HPDE6-E6E7 (cell line): Measurements from ENCODE around the gene STX10.

Source experiments
- DNase-seq: peaks from one replicate; pipeline ENCODE4 v3.0.0; 2011; ENCODE audit warnings: missing footprints; ENCODE audit errors: extremely low spot score

Gene STX10

DNA sequence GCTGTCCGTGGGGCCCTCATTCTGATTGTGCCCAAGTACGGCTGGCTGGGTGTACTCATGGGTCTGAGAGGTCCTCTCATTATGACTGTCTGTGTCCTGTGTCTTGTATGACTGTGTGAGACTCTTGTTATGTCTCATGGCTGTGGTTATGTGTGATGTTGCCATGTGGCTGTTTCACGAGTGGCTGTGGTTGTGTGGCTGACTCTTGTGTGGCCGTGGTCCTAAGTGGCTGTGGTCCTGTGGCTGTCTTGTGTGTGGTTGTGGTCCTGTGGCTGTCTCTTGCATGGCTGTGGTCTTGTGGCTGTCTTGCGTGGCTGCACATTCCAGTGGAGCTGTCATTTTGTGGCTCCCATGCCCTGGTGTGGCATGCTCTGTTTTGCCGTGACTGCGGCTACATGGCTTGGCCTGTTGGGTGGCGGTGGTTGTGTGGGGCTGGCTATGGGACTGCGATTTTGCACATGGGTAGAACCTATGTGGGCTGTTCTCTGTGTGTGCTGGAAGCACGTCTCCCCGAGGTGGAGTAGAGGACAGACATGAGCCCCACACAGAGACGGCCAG lies 50.1 kb downstream of the STX10 start:
- DNase-seq, result no peak

DNA sequence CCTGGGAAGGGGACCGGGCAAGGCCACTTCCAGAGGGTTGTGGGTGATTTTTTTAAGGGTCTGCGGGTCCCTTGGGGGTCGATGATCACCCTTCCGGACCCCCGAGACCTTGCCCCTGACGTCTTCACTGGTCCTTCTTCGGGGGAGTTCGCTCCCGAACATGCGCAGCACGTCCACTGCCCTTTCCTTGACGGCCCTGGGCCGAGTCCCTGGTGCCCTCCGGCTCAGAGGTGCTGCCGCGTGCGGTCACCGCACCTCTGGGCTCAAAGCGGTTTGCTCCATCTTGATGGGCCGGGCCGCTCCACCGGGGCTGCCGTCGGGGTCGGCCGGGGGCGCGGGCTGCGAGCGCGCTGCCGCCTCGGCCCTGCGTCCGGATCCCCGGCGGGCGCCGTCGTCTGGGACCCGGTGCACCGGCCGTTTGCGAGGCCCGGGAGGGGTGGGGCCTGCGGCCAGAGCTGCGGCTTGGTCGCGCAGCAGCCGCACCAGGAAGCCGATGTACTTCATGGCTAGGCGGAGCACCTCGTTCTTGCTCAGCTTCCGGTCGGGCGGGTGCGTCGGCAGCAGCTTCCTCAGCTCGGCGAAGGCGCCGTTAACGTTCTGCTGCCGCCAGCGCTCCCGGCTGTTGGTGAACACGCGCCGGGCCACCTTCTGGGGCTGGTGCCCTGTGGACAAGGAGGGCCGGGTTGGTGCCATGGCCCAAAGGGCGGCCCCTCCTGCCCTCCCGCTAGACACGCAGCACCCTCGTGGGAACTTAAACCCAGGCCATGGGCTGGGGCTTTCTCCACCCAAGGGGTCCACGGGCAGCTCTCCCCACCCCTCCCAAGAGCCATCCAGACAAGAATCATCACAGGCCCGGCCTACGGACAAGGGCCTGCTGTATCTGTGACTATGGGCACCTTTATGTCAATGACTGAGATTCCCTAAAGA lies 50.8 kb downstream of the STX10 start:
- DNase-seq, result no peak

DNA sequence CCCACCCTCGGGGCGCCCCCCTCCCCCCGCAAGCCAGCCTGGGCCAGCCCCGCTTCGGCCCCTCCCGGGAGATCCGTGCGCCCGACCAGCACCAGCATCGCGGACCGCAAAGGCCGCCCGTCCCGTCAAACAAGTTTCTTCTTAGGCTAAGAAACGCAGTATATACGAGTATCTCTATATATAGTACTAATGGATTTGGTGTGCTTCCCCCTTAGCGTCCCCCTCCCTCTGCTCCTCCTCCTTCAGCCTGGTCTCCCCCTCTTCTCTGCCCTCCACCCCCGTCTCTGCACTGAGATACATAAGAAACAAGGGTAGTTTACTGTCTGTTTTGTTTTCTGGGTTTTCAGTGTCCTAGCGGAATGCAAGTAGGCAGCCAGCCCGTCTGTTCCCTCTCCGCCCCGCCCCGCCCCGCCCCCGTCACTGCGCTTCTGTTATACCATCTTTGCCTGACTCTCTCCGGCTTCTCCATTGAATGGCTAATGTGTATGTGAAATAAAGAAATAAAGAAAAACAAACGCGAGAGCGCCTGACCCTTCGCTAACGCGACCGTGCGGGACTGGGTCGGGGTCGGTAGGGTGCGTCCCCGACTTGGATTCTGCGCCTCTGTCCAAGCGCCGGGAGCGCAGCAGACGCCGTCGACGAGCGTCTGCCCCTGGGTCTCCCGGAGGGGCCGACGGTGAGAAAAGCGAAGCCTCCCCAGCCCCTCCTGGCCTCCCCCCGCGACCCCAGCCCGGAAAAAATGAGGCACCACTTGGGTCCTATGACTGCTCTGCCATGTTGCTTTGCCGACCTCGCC lies 51.7 kb downstream of the STX10 start:
- no peak for DNase-seq

DNA sequence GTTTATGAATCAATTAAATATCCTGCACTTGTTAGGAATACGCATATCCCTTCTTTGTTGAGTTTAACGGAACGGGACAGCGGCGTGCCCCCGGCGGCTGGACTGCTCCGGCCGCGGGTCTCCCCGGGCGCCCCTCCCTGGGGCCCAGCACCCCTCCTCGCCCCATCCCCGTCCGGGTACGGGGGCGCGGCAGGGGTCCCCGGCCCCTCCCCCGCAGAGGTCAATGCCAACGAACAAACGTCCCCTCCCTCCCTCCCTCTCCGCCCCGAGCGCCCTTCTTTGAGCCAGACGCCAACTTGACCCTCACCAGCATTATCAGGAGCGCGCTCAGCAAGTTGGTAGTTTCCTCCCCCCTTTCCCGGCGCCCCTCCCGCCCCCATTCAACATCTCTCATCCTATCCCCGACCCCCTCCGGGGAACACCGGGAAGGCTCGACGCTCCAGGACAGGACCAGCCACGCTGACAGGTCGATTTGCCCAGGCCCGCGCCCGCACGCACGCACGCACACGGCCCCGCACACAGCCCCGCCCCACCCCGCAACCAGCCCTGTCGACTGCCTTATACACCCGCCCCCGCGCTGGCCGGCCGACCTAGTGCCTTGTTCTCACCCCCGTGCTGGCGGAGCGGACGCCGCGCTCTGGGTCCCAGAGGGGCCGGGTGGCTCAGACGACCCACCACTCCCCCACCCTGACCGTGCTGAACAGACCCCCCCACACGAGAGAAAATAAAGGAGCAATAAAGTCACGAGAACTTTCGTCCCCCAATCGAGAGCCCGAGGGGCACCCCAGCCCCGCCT lies 52.5 kb downstream of the STX10 start:
- DNase-seq, result no peak

- no peak for DNase-seq
Observed at GRCh38 chr19:13097033-13097462, 53.1 kb downstream of the STX10 start.

DNA sequence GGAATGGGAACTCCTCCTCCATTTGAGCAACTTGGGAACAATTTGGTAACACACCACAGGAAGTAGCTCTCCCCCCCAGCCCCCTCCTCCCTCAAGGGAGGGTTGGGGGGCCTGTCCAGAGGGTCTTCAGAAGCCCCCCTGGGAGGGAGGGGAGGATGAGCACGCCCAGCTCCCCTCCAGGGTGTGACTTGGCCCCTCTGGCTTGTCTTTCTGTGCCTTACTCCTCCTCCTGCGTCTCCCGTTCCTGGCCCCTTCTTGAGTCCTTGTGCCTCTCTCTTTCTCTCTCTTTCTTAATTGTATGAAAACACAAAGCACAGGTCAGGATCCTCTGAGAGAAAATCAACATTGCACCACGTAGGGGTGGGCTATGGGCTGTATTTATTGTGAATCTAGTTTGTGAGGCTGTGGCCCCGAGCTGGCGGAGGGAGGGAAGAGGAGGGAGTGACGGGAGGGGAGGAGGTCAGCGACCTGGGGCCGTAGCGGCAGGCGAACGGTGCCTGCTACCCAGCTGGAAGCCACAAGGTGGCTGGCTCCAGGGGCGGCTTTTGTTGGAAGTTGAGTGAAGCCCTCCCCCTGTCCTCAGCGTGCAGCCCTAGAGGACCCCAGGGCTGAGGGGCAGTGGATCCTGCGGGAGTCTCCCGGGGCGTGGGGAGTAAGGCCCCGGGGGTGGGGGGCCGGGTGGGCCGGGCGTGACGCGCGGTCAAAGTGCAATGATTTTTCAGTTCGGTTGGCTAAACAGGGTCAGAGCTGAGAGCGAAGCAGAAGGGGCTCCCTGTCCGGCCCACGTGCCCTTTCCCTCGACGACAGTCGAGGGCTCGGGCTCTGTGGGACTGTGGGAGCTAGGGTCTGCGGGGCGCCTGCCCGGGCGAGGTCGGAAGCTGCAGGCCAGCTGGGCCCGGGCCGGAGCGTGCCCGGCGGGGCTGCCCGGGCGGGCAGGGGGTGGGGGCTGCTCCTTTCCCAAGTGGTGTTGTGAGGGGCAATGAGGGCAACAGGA lies 53.9 kb downstream of the STX10 start:
- no peak for DNase-seq

GRCh38 chr19:13095393-13095784 lies 54.8 kb downstream of the STX10 start:
- DNase-seq, result no peak

GRCh38 chr19:13094771-13095392 lies 55.3 kb downstream of the STX10 start:
- no peak for DNase-seq

- no peak for DNase-seq
Observed at GRCh38 chr19:13094106-13094504, 56.1 kb downstream of the STX10 start.
